ENCODE measurements around the gene CUL7. TPM values are rescaled to one million over a fixed set of nuclear protein-coding genes. Genes with fewer than 3 reads are reported as not detected.

The CUL7 gene
- total and polyA plus RNA-seq, 9 of the 15 experiments (the other 6 are each of a cell fraction or from before 2014, with no cell fraction given): 0.44 to 20.1 (median 8.6) TPM

DNA sequence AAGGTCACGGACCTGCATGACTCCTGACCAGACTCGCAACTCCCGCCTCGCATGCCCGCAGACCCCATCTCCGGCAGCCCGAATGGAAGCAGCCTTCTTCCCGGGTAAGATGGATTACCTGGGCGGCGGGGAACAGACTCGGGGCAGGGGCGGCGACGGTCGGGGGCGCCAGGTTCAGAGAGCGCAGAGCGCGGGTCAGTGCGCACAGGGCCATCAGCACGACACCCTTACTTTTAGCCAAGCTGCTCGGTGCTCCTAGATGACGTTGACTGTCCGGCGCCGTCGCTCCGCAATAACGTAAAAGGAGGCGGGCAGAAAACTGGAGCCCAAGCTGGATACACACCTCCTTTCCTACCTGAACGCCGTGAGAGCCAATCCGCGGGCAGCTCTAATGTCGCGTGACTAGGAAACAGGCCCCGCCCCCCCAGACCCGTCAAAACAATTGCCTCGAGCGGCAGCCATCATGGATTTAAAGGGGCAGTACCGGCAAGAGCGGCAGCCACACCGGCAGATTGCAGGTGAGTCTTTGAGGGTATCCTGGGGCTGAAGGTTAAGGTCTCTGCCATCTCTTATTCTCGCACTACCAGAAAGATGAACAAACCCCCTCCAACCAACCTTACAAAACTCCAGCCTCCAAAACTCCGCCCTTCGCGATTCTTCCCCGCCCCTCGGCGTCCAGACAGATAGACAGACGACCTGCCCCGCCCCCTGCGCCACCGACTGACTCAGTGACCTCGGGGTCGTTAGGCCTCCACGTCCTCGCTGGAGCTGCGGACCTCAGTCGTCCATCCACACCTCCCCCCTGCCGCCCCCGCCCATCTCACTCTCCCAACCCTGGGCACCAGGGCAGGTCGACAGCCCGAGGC lies 5.8 kb upstream of the CUL7 start, which contains the start of the genes KLC4 and MRPL2 (continued):
- TF ChIP-seq IRF1 (CRISPR knock-in tag; IDR thresholded peaks at IDR 0.05; ENCODE audit: borderline replicate concordance): no peak

GRCh38 chr6:43058531-43058930 lies 4.9 kb upstream of the CUL7 start:
- Histone ChIP-seq H3K27ac (ENCODE audit: extremely low read depth, low read depth, low read length) (peak overlapping the region; percentile 96), H4K20me1 (replicated peaks; ENCODE audit: control insufficient read depth, insufficient read depth, low read length) (no peaks in the 10 kb centered on the region), H3K4me2 (ENCODE audit: insufficient read depth, low read length) (peak overlapping the region; percentile 96), H3K36me3 (ENCODE audit: control insufficient read depth, insufficient read depth, low read length) (peaks cover 46% of the 10 kb centered on the region), H3K4me3 (peak overlapping the region; percentile 88), H3K4me1 (replicated peaks in 1 of 2; ENCODE audit: control insufficient read depth in 2 of 2, insufficient read depth in 2 of 2, low read length in 2 of 2) (peaks cover 22% of the 10 kb centered on the region in 2 experiments), H3K9me3 (replicated peaks; ENCODE audit: control insufficient read depth, insufficient read depth, low read depth, low read length) (no peaks in the 10 kb centered on the region), H2AFZ (ENCODE audit: low read depth, low read length) (no peak overlapping the region), H3K27me3 (ENCODE audit: control insufficient read depth in 2 of 2, insufficient read depth in 2 of 2, low read length in 2 of 2) (no peaks in the 10 kb centered on the region), H3K9ac (ENCODE audit: insufficient read depth in 1 of 2, low read depth in 2 of 2, low read length in 2 of 2) (peak overlapping the region; percentile 96 to 97), H3K79me2 (ENCODE audit: control insufficient read depth, insufficient read depth, low read length) (peaks cover 24% of the 10 kb centered on the region), H3K9me1 (ENCODE audit: control insufficient read depth, insufficient read depth, low read length) (no peaks in the 10 kb centered on the region)
- WGBS (ENCODE audit: insufficient coverage, low coverage, missing lambda C conversion rate): 6% methylated on average over 1 of the region's 1 CpG
- intact Hi-C loops (cut with micrococcal nuclease): loop anchor here (2.0 kb wide), 1 partner anchor 44 kb away; the partner anchor contains the start of gene KLHDC3
- peak; percentile 19 for FAIRE-seq
- ChIA-PET CTCF (ENCODE audit: low intra/inter-chr PET ratio) (no interaction called here), POLR2A (interaction anchor here (0.6 to 2.4 kb wide), 7 partner anchors 19 to 116 kb away, joined by 3 to 10 read pairs (median 3); partner anchors contain the start of gene RRP36)
- no TSS peak for BruUV-seq (replicated peaks)
- DNase-seq (ENCODE audit: extremely low read depth in 1 of 4, low spot score in 3 of 4): no peak
- in situ Hi-C loops (cut with MboI): no loop called here
- TF ChIP-seq MBD1 (CRISPR knock-in tag; IDR thresholded peaks at IDR 0.05) (no peak), STAT5A (IDR thresholded peaks at IDR 0.05; ENCODE audit: borderline replicate concordance, low read length) (no peak), CBFA2T3 (IDR thresholded peaks at IDR 0.05) (peak; percentile 48), CBFA2T2 (conservative IDR thresholded peaks at IDR 0.05) (peak; percentile 29; the same call in 1 of the 2 replicates), SIRT6 (IDR thresholded peaks at IDR 0.05; ENCODE audit: low read depth, low read length) (no peak), ZNF431 (CRISPR knock-in tag; IDR thresholded peaks at IDR 0.05) (no peak; the same call in 1 of the 2 replicates), FOXK1 (CRISPR knock-in tag; IDR thresholded peaks at IDR 0.05; ENCODE audit: borderline replicate concordance) (0 out of 2 replicates have a peak, but pooled peaks have one; percentile 66), TRIM28 (IDR thresholded peaks at IDR 0.05) (no peak)
- TF ChIP-seq, protein P1, sequence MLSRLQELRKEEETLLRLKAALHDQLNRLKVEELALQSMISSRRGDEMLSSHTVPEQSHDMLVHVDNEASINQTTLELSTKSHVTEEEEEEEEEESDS (CRISPR knock-in tag; IDR thresholded peaks at IDR 0.05): no peak
- TF ChIP-seq, protein P2, sequence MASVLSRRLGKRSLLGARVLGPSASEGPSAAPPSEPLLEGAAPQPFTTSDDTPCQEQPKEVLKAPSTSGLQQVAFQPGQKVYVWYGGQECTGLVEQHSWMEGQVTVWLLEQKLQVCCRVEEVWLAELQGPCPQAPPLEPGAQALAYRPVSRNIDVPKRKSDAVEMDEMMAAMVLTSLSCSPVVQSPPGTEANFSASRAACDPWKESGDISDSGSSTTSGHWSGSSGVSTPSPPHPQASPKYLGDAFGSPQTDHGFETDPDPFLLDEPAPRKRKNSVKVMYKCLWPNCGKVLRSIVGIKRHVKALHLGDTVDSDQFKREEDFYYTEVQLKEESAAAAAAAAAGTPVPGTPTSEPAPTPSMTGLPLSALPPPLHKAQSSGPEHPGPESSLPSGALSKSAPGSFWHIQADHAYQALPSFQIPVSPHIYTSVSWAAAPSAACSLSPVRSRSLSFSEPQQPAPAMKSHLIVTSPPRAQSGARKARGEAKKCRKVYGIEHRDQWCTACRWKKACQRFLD (CRISPR knock-in tag; IDR thresholded peaks at IDR 0.05): 0 out of 2 replicates have a peak, but pooled peaks have one; percentile 14
- no peak for ATAC-seq
